Lower leg skin (tissue), 4 donors: ENCODE measurements around the gene PXYLP1. TPM values are rescaled to one million over a fixed set of nuclear protein-coding genes. Genes with fewer than 3 reads are reported as not detected.

Experiments used
- DNase-seq, 2 donors: peaks; one replicate each; pipeline ENCODE4 v3.0.0-alpha.2; 2019; ENCODE audit warnings: low spot score in 2 of 2
- H3K4me3 ChIP-seq: fragments of 200-600 bp; sonication (generic); 2 replicates; pipeline ENCODE4 v1.5.1; 2017; ENCODE audit warnings: mild to moderate bottlenecking, low read depth; ENCODE audit not compliant: poor library complexity, severe bottlenecking
- CTCF ChIP-seq, 3 donors: fragments of 450-650 bp; IDR thresholded peaks; one replicate each; pipeline ENCODE4 v1.5.1; 2016; ENCODE audit warnings: antibody characterized with exemption in 3 of 3, mild to moderate bottlenecking in 3 of 3, moderate library complexity in 2 of 3
- POLR2A ChIP-seq, 2 donors: fragments of 450-650 bp; IDR thresholded peaks; one replicate each; pipeline ENCODE4 v1.6.1; 2016 to 2017; ENCODE audit warnings: antibody characterized with exemption in 2 of 2, mild to moderate bottlenecking in 1 of 2, moderate library complexity in 1 of 2
- WGBS, 2 donors: methylation state at CpG; one replicate each; pipeline ENCODE4 v1.1.5; 2018; 5-methylcytosine and 5-hydroxymethylcytosine counted together
- intact Hi-C: fragments of 100-400 bp; cut with DNase I; formaldehyde crosslinking; loops from one replicate; pipeline ENCODE4 v1.15.0; 2023; ENCODE audit warnings: low total_unique reads
- total RNA-seq, 4 donors: library from RNA; depleted of rRNA; stranded (reverse); fragments of >200 nt; gene quantifications; one replicate each; pipeline ENCODE4 v1.1.0, GENCODE V29; 2016

Gene PXYLP1
- total RNA-seq, 4 donors from 2014 or later: 8.8 to 14.5 (median 10.2) TPM

GRCh38 chr3:141306276-141306675 lies 74.7 kb downstream of the PXYLP1 start:
- intact Hi-C loops: loop anchor here (5.0 to 10.0 kb wide), 2 partner anchors 259 to 991 kb away; no protein-coding TSS in a partner anchor
- H3K4me3 ChIP-seq: no peak overlapping the region
- 82 to 88% methylated on average over 5 of the region's 5 CpGs for WGBS, 2 donors
- no peak for DNase-seq
- TF ChIP-seq CTCF (IDR thresholded peaks at IDR 0.05) (no peak), POLR2A (IDR thresholded peaks at IDR 0.05) (no peak)

- no peak for DNase-seq
- intact Hi-C loops: loop anchor here (5.0 to 10.0 kb wide), 2 partner anchors 258 to 990 kb away; no protein-coding TSS in a partner anchor
- H3K4me3 ChIP-seq: no peak overlapping the region
- 75 to 77% methylated on average over 5 of the region's 5 CpGs for WGBS, 2 donors
- no peak for TF ChIP-seq CTCF (IDR thresholded peaks at IDR 0.05)
- no peak for TF ChIP-seq POLR2A (IDR thresholded peaks at IDR 0.05)
Observed at GRCh38 chr3:141306922-141307321, 75.3 kb downstream of the PXYLP1 start.

GRCh38 chr3:141307351-141308059 lies 75.9 kb downstream of the PXYLP1 start:
- TF ChIP-seq CTCF (IDR thresholded peaks at IDR 0.05) (no peak), POLR2A (IDR thresholded peaks at IDR 0.05) (no peak)
- no peak for DNase-seq
- no peak overlapping the region for H3K4me3 ChIP-seq
- intact Hi-C loops: loop anchor here (5.0 to 10.0 kb wide), 2 partner anchors 257 to 990 kb away; no protein-coding TSS in a partner anchor
- WGBS, 2 donors: 75 to 77% methylated on average over 16 of the region's 16 CpGs

GRCh38 chr3:141308588-141309218 lies 77.1 kb downstream of the PXYLP1 start:
- WGBS, 2 donors: 39 to 62% methylated on average over 13 of the region's 13 CpGs
- H3K4me3 ChIP-seq: no peak overlapping the region
- intact Hi-C loops: loop anchor here (5.0 to 10.0 kb wide), 2 partner anchors 256 to 989 kb away; no protein-coding TSS in a partner anchor
- DNase-seq: no peak
- no peak for TF ChIP-seq CTCF (IDR thresholded peaks at IDR 0.05)
- TF ChIP-seq POLR2A (IDR thresholded peaks at IDR 0.05): no peak

GRCh38 chr3:141311170-141311495 lies 79.5 kb downstream of the PXYLP1 start:
- 4 to 12% methylated on average over 13 of the region's 13 CpGs for WGBS, 2 donors
- intact Hi-C loops: no loop called here
- DNase-seq: no peak
- H3K4me3 ChIP-seq: peak overlapping the region; percentile 46
- TF ChIP-seq POLR2A (IDR thresholded peaks at IDR 0.05): no peak
- no peak for TF ChIP-seq CTCF (IDR thresholded peaks at IDR 0.05)
